ENCODE results near the gene CHMP6. TPM values are rescaled to one million over a fixed set of nuclear protein-coding genes. Genes with fewer than 3 reads are reported as not detected.
A peak's percentile ranks its signal among the peaks of the same experiment; 100 is the strongest.

Gene CHMP6
- total RNA-seq (2013): 8.6 TPM
- polyA plus RNA-seq (10 to 100 TPM; 20.3 to 44.8 (median 44.1) TPM), polyA minus RNA-seq (12.2 and 16.1 TPM in 2 replicates), total RNA-seq (5.7 to 15.4 (median 7.3) reads per million in 11 experiments)

DNA sequence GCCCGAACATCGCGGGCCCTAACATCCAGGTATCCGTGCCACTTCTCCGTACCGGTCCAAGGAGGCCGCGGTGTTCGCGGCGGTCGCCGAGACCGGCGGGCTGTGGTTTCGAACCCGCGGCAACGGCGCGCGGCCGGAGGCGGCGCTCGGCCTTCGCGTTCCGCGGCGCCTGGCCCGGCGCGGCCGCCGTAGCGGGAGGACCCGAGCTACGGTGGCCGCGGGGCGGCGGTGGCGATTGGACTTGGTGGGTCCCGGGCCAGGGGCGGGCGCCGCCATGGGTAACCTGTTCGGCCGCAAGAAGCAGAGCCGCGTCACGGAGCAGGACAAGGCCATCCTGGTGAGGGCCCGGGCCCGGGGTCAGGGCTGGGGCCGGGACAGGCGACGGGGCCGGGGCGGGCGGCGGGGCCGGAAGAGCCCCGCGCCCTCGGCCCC, at the start of gene CHMP6:
TSS of gene CHMP6 (plus strand) at position 197 of the 432 bp plus-strand sequence. CDS start at position 275, 78 bp downstream.
- Histone ChIP-seq H3K9me3 (replicated peaks in 1 of 2; ENCODE audit: control insufficient read depth in 1 of 2, insufficient read depth in 1 of 2, low read length in 2 of 2) (no peaks in the 10 kb centered on the region), H3K4me3 (replicated peaks in 1 of 3; ENCODE audit: low read depth in 2 of 3, low read length in 3 of 3) (peak within 1 kb of the TSS; percentile 46 to 84 (median 52)), H3K4me1 (ENCODE audit: control insufficient read depth in 1 of 2, insufficient read depth in 2 of 2, low read length in 2 of 2) (peaks cover 42 to 50% of the 10 kb centered on the region in 2 donors), H3K9ac (ENCODE audit: insufficient read depth, low read length, poor library complexity, severe bottlenecking) (peak within 1 kb of the TSS; percentile 88), H2AFZ (ENCODE audit: insufficient read depth, low read depth, low read length, poor library complexity, severe bottlenecking) (peak within 1 kb of the TSS; percentile 86), H3K27me3 (ENCODE audit: control insufficient read depth in 2 of 2, insufficient read depth in 2 of 2, low read length in 2 of 2) (peaks cover 0 to 6% of the 10 kb centered on the region in 2 donors), H3K27ac (ENCODE audit: low read depth in 1 of 2, low read length in 2 of 2) (peak within 1 kb of the TSS in 1 of 2 donors; percentile 69), H4K20me1 (ENCODE audit: insufficient read depth, low read length) (peaks cover 19% of the 10 kb centered on the region), H3K4me2 (replicated peaks; ENCODE audit: extremely low read depth, low read length, poor library complexity, severe bottlenecking) (peak within 1 kb of the TSS; percentile 84), H3K79me2 (ENCODE audit: insufficient read depth, low read length) (peaks cover 16% of the 10 kb centered on the region), H3K36me3 (replicated peaks in 1 of 2; ENCODE audit: control insufficient read depth in 1 of 2, insufficient read depth in 2 of 2, low read length in 2 of 2) (peaks cover 19% of the 10 kb centered on the region in 2 donors)
- intact Hi-C loops (cut with micrococcal nuclease): no loop called here
- Mint-ChIP-seq H3K36me3 (peaks cover 24 to 26% of the 10 kb centered on the region in 2 donors), H3K27me3 (ENCODE audit: low read depth in 3 of 3) (peaks cover 15 to 26% (median 15%) of the 10 kb centered on the region in 3 donors), H3K27ac (peak within 1 kb of the TSS in 3 of 7 donors; percentile 38 to 58 (median 46)), H3K4me1 (peaks cover 37% of the 10 kb centered on the region), H3K9me3 (peaks cover 0 to 2% (median 0%) of the 10 kb centered on the region in 7 donors), H3K4me3 (peak within 1 kb of the TSS; percentile 75 to 80)
- WGBS (ENCODE audit: insufficient coverage): under 1% methylated on average over 66 of the region's 66 CpGs
- DNase-seq: peak; percentile 59 to 71 (median 62)
- TF ChIP-seq, protein P1, sequence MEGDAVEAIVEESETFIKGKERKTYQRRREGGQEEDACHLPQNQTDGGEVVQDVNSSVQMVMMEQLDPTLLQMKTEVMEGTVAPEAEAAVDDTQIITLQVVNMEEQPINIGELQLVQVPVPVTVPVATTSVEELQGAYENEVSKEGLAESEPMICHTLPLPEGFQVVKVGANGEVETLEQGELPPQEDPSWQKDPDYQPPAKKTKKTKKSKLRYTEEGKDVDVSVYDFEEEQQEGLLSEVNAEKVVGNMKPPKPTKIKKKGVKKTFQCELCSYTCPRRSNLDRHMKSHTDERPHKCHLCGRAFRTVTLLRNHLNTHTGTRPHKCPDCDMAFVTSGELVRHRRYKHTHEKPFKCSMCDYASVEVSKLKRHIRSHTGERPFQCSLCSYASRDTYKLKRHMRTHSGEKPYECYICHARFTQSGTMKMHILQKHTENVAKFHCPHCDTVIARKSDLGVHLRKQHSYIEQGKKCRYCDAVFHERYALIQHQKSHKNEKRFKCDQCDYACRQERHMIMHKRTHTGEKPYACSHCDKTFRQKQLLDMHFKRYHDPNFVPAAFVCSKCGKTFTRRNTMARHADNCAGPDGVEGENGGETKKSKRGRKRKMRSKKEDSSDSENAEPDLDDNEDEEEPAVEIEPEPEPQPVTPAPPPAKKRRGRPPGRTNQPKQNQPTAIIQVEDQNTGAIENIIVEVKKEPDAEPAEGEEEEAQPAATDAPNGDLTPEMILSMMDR (IDR thresholded peaks at IDR 0.05): no peak

DNA sequence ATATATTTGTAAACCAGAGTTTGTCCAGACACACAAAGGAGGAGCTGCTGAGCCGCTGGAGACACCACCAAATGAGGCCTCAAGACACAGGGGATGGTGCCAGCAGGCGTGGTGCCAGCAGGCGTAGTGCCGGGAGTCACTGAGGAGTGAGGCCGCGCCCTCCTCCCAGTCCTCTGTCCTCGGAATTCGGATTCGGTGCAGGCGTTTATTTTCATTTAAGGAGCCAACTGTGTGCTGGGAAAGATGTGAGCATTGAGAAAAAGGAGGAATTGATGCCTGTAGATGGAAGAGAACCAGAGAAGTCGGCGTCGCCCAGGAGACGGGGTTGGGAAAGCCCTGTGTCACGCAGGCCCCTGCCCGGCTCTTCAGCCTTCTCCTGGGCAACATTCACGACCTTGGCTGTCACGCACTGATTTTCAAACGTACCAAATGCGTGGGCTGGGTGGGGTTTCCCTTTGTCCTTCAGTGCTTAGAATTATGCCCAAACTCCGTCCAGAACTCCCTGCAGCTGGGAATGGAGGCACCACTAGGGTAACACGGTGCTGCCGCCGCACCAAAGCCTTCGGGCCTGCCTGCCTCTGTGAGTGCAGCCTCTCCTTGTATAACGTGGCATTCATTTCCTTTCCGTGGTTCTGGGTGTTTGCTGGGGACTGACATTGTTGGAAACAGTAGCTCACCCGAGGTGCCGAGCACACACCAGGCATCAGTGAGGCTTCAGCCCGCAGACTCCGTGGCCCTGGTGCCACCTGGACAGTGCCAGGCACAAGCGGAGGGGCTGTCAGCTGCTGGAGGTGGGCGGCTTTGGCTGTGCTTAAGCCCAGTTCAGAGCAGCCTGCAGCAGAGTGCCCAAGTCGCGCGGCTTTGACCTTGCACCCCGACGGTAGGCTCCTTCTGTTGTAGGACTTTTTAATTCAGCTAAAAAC, 49.0 kb upstream of the CHMP6 start:
- Histone ChIP-seq H3K9ac (ENCODE audit: insufficient read depth, low read length, poor library complexity, severe bottlenecking) (no peak overlapping the region), H3K79me2 (ENCODE audit: insufficient read depth, low read length) (no peaks in the 10 kb centered on the region), H3K9me3 (replicated peaks in 1 of 2; ENCODE audit: control insufficient read depth in 1 of 2, insufficient read depth in 1 of 2, low read length in 2 of 2) (no peaks in the 10 kb centered on the region), H3K36me3 (replicated peaks in 1 of 2; ENCODE audit: control insufficient read depth in 1 of 2, insufficient read depth in 2 of 2, low read length in 2 of 2) (peaks cover 26 to 46% of the 10 kb centered on the region in 2 donors), H3K4me3 (replicated peaks in 1 of 3; ENCODE audit: low read depth in 2 of 3, low read length in 3 of 3) (no peak overlapping the region), H3K4me1 (ENCODE audit: control insufficient read depth in 1 of 2, insufficient read depth in 2 of 2, low read length in 2 of 2) (peaks cover 15 to 28% of the 10 kb centered on the region in 2 donors), H4K20me1 (ENCODE audit: insufficient read depth, low read length) (no peaks in the 10 kb centered on the region), H3K4me2 (replicated peaks; ENCODE audit: extremely low read depth, low read length, poor library complexity, severe bottlenecking) (no peak overlapping the region), H3K27ac (ENCODE audit: low read depth in 1 of 2, low read length in 2 of 2) (no peak overlapping the region), H3K27me3 (ENCODE audit: control insufficient read depth in 2 of 2, insufficient read depth in 2 of 2, low read length in 2 of 2) (no peaks in the 10 kb centered on the region), H2AFZ (ENCODE audit: insufficient read depth, low read depth, low read length, poor library complexity, severe bottlenecking) (no peak overlapping the region)
- TF ChIP-seq, protein P1 (IDR thresholded peaks at IDR 0.05): no peak
- Mint-ChIP-seq H3K27me3 (ENCODE audit: low read depth in 3 of 3) (peaks cover 0 to 3% (median 2%) of the 10 kb centered on the region in 3 donors), H3K27ac (peak overlapping the region in 2 of 7 donors; percentile 0 to 73), H3K9me3 (peaks cover 0 to 7% (median 0%) of the 10 kb centered on the region in 7 donors), H3K4me1 (peaks cover 25% of the 10 kb centered on the region), H3K4me3 (no peak overlapping the region), H3K36me3 (peaks cover 37 to 51% of the 10 kb centered on the region in 2 donors)
- intact Hi-C loops (cut with micrococcal nuclease): no loop called here
- no peak for DNase-seq
- WGBS (ENCODE audit: insufficient coverage): 97% methylated on average over 32 of the region's 38 CpGs

All from CD14-positive monocyte (primary cell).